Naive thymus-derived CD4-positive, alpha-beta T cell (primary cell): Measurements from ENCODE around the gene LPCAT1. TPM values are rescaled to one million over a fixed set of nuclear protein-coding genes. Genes with fewer than 3 reads are reported as not detected.

Experiments used
- ATAC-seq: fragments of 150-1000 bp; cut with Tn5 transposase; 2 replicates; pipeline ENCODE4 v1.10.0; 2021; ENCODE audit warnings: mild to moderate bottlenecking, moderate library complexity
- CTCF ChIA-PET: fragments of 350-600 bp; sonication (Branson Sonifier 250); formaldehyde crosslinking; loops from one replicate; lab custom pipeline; 2021; ENCODE audit warnings: antibody characterized with exemption; lab: Charles Lee
- POLR2A ChIA-PET: fragments of 350-600 bp; sonication (Branson Sonifier 250); formaldehyde crosslinking; loops from one replicate; lab custom pipeline; 2021; ENCODE audit warnings: antibody characterized with exemption, inconsistent platforms; lab: Charles Lee
- DNase-seq, 9 donors: peaks; one replicate each; pipeline versions ENCODE4 v3.0.0 to v3.0.0-alpha.2; 2020 to 2022; ENCODE audit warnings: mixed read lengths in 1 of 9
- H3K27ac ChIP-seq: one replicate; pipeline ENCODE4 v1.7.0; 2013; ENCODE audit warnings: mild to moderate bottlenecking, low read depth, low read length, moderate library complexity
- H3K27me3 ChIP-seq, 2 donors: one replicate each; pipeline ENCODE4 v1.7.0; 2013; ENCODE audit warnings: low read length in 2 of 2, mild to moderate bottlenecking in 2 of 2, moderate library complexity in 2 of 2; ENCODE audit not compliant: control insufficient read depth in 2 of 2, insufficient read depth in 2 of 2
- H3K36me3 ChIP-seq, 3 experiments: 1 replicate in 2 of 3; 2 replicates in 1 of 3; pipeline ENCODE4 v1.7.0; 2013; ENCODE audit warnings: low read length in 3 of 3, mild to moderate bottlenecking in 3 of 3, moderate library complexity in 1 of 3; ENCODE audit not compliant: insufficient read depth in 3 of 3, control insufficient read depth in 2 of 3
- H3K4me1 ChIP-seq, 2 donors: one replicate each; pipeline ENCODE4 v1.7.0; 2013; ENCODE audit warnings: low read length in 2 of 2, mild to moderate bottlenecking in 2 of 2, moderate library complexity in 1 of 2; ENCODE audit not compliant: control insufficient read depth in 2 of 2, insufficient read depth in 2 of 2
- H3K4me3 ChIP-seq: 2 replicates; pipeline ENCODE4 v1.7.0; 2013; ENCODE audit warnings: mild to moderate bottlenecking, low read length
- H3K9me3 ChIP-seq, 3 experiments: 1 replicate in 2 of 3; 2 replicates in 1 of 3; pipeline ENCODE4 v1.7.0; 2013; ENCODE audit warnings: low read length in 3 of 3; ENCODE audit not compliant: control insufficient read depth in 2 of 3
- H3K27ac Mint-ChIP-seq, 9 donors: one replicate each; pipeline ENCODE4 v1.8.0; 2020 to 2022; ENCODE audit warnings: mixed read lengths in 9 of 9, mild to moderate bottlenecking in 8 of 9, moderate library complexity in 5 of 9, inconsistent platforms in 2 of 9
- H3K27me3 Mint-ChIP-seq, 5 donors: one replicate each; pipeline ENCODE4 v1.8.0; 2021 to 2022; ENCODE audit warnings: mixed read lengths in 5 of 5, mild to moderate bottlenecking in 1 of 5
- H3K36me3 Mint-ChIP-seq, 5 donors: one replicate each; pipeline ENCODE4 v1.8.0; 2020 to 2022; ENCODE audit warnings: mixed read lengths in 5 of 5, mild to moderate bottlenecking in 3 of 5, inconsistent platforms in 1 of 5
- H3K4me1 Mint-ChIP-seq, 7 donors: one replicate each; pipeline ENCODE4 v1.8.0; 2020 to 2022; ENCODE audit warnings: mixed read lengths in 7 of 7, mild to moderate bottlenecking in 3 of 7, inconsistent platforms in 1 of 7
- H3K4me3 Mint-ChIP-seq, 10 donors: one replicate each; pipeline ENCODE4 v1.8.0; 2020 to 2022; ENCODE audit warnings: mild to moderate bottlenecking in 10 of 10, mixed read lengths in 10 of 10, moderate library complexity in 6 of 10, inconsistent platforms in 2 of 10
- H3K9me3 Mint-ChIP-seq, 11 donors: one replicate each; pipeline ENCODE4 v1.8.0; 2020 to 2022; ENCODE audit warnings: mixed read lengths in 11 of 11, mild to moderate bottlenecking in 4 of 11, inconsistent platforms in 1 of 11, moderate library complexity in 1 of 11
- intact Hi-C, 2 donors: fragments of 100-400 bp; cut with micrococcal nuclease; formaldehyde crosslinking; loops; one replicate each; pipeline ENCODE4 v1.15.1; 2023
- polyA plus RNA-seq, 2 donors: library from polyadenylated mRNA; unstranded; fragments of 300-500 nt; fragmentation: Illumina TruSeq; gene quantifications; one replicate each; pipeline ENCODE4 v1.2.3, GENCODE V29; 2021
- total RNA-seq, 6 experiments: library from RNA in 5 of 6; stranded (reverse) in 5 of 6; gene quantifications; 1 replicate in 5 of 6; 2 replicates in 1 of 6; pipeline ENCODE4 v1.2.3 and lab custom pipeline; 2021 to 2026

LPCAT1 gene
- total and polyA plus RNA-seq, 7 experiments from 2014 or later = 9.9 to 89.4 (median 40.9) TPM

GRCh38 chr5:1437876-1438559 lies 85.7 kb downstream of the LPCAT1 start:
- peaks cover 0 to 13% (median 4%) of the 10 kb centered on the region in 5 donors for H3K36me3 Mint-ChIP-seq
- Histone ChIP-seq H3K27ac (no peak overlapping the region), H3K36me3 (no peaks in the 10 kb centered on the region), H3K4me1 (no peaks in the 10 kb centered on the region), H3K27me3 (no peaks in the 10 kb centered on the region), H3K9me3 (peaks cover 0 to 10% (median 0%) of the 10 kb centered on the region in 3 experiments), H3K4me3 (no peak overlapping the region)
- ChIA-PET POLR2A (interaction anchor here (0.8 kb wide), 1 partner anchor 13 kb away, joined by 3 read pairs; no protein-coding TSS in a partner anchor), CTCF (interaction anchor here (0.6 kb wide), 1 partner anchor 25 kb away, joined by 3 read pairs; no protein-coding TSS in a partner anchor)
- peaks cover 4 to 53% (median 32%) of the 10 kb centered on the region in 5 donors for H3K27me3 Mint-ChIP-seq
- DNase-seq (peak in 1 of 9 donors; percentile 1), ATAC-seq (no peak)
- peak overlapping the region in 1 of 9 donors; percentile 48 for H3K27ac Mint-ChIP-seq
- H3K4me1 Mint-ChIP-seq = no peaks in the 10 kb centered on the region
- peaks cover 6 to 17% (median 12%) of the 10 kb centered on the region in 11 donors for H3K9me3 Mint-ChIP-seq
- no peak overlapping the region for H3K4me3 Mint-ChIP-seq
- intact Hi-C loops = no loop called here

- POLR2A ChIA-PET = interaction anchor here (0.8 kb wide), 1 partner anchor 13 kb away, joined by 3 read pairs; no protein-coding TSS in a partner anchor
- Mint-ChIP-seq H3K9me3 (peaks cover 6 to 18% (median 12%) of the 10 kb centered on the region in 11 donors), H3K4me1 (no peaks in the 10 kb centered on the region), H3K27ac (peak overlapping the region in 1 of 9 donors; percentile 48), H3K27me3 (peaks cover 0 to 46% (median 27%) of the 10 kb centered on the region in 5 donors), H3K36me3 (peaks cover 0 to 13% (median 4%) of the 10 kb centered on the region in 5 donors), H3K4me3 (no peak overlapping the region)
- no peaks in the 10 kb centered on the region for H3K4me1 ChIP-seq
- H3K27ac ChIP-seq = no peak overlapping the region
- no peak overlapping the region for H3K4me3 ChIP-seq
- no peaks in the 10 kb centered on the region for H3K27me3 ChIP-seq
- intact Hi-C loops = no loop called here
- peak in 1 of 9 donors; percentile 1 for DNase-seq
- CTCF ChIA-PET = interaction anchor here (0.6 kb wide), 1 partner anchor 24 kb away, joined by 3 read pairs; no protein-coding TSS in a partner anchor
- no peak for ATAC-seq
- H3K36me3 ChIP-seq = no peaks in the 10 kb centered on the region
- peaks cover 0 to 10% (median 0%) of the 10 kb centered on the region in 3 experiments for H3K9me3 ChIP-seq
Observed at GRCh38 chr5:1437226-1437829, 86.4 kb downstream of the LPCAT1 start.

GRCh38 chr5:1436681-1437080 lies 87.1 kb downstream of the LPCAT1 start:
- no peaks in the 10 kb centered on the region for H3K27me3 ChIP-seq

GRCh38 chr5:1436036-1436435 lies 87.7 kb downstream of the LPCAT1 start:
- peaks cover 6 to 18% (median 10%) of the 10 kb centered on the region in 11 donors for H3K9me3 Mint-ChIP-seq
- peaks cover 0 to 34% (median 20%) of the 10 kb centered on the region in 5 donors for H3K27me3 Mint-ChIP-seq

More at GRCh38 chr5:1436681-1437080, 87.1 kb downstream of the LPCAT1 start:
- Histone ChIP-seq H3K36me3 (no peaks in the 10 kb centered on the region), H3K4me1 (no peaks in the 10 kb centered on the region), H3K4me3 (no peak overlapping the region), H3K9me3 (peaks cover 0 to 10% (median 0%) of the 10 kb centered on the region in 3 experiments), H3K27ac (no peak overlapping the region)
- no peak overlapping the region for H3K27ac Mint-ChIP-seq
- ChIA-PET POLR2A (no interaction called here), CTCF (no interaction called here)
- DNase-seq (peak in 1 of 9 donors; percentile 2), ATAC-seq (no peak)
- peaks cover 6 to 18% (median 11%) of the 10 kb centered on the region in 11 donors for H3K9me3 Mint-ChIP-seq
- H3K4me1 Mint-ChIP-seq = no peaks in the 10 kb centered on the region
- H3K27me3 Mint-ChIP-seq = peaks cover 0 to 39% (median 23%) of the 10 kb centered on the region in 5 donors
- no peak overlapping the region for H3K4me3 Mint-ChIP-seq
- intact Hi-C loops = no loop called here
- H3K36me3 Mint-ChIP-seq = peaks cover 0 to 13% (median 4%) of the 10 kb centered on the region in 5 donors

GRCh38 chr5:1435369-1435768 lies 88.4 kb downstream of the LPCAT1 start:
- no peaks in the 10 kb centered on the region for H3K36me3 ChIP-seq
- H3K27ac ChIP-seq = no peak overlapping the region
- no peak overlapping the region for H3K4me3 ChIP-seq
- H3K36me3 Mint-ChIP-seq = peaks cover 0 to 13% (median 4%) of the 10 kb centered on the region in 5 donors
- no peaks in the 10 kb centered on the region for H3K4me1 Mint-ChIP-seq
- intact Hi-C loops = no loop called here
- ChIA-PET CTCF (no interaction called here), POLR2A (no interaction called here)
- DNase-seq (peak in 2 of 9 donors; percentile 1 to 4), ATAC-seq (no peak)
- H3K27ac Mint-ChIP-seq = no peak overlapping the region
- peaks cover 0 to 27% (median 20%) of the 10 kb centered on the region in 5 donors for H3K27me3 Mint-ChIP-seq
- H3K27me3 ChIP-seq = no peaks in the 10 kb centered on the region
- H3K9me3 ChIP-seq = peaks cover 0 to under 1% (median 0%) of the 10 kb centered on the region in 3 experiments
- H3K4me3 Mint-ChIP-seq = no peak overlapping the region
- H3K9me3 Mint-ChIP-seq = peaks cover 6 to 17% (median 7%) of the 10 kb centered on the region in 11 donors
- no peaks in the 10 kb centered on the region for H3K4me1 ChIP-seq

More at GRCh38 chr5:1436036-1436435, 87.7 kb downstream of the LPCAT1 start:
- POLR2A ChIA-PET = no interaction called here
- Histone ChIP-seq H3K4me1 (no peaks in the 10 kb centered on the region), H3K4me3 (no peak overlapping the region), H3K27ac (no peak overlapping the region), H3K27me3 (no peaks in the 10 kb centered on the region), H3K9me3 (peaks cover 0 to 7% (median 0%) of the 10 kb centered on the region in 3 experiments), H3K36me3 (no peaks in the 10 kb centered on the region)
- CTCF ChIA-PET = no interaction called here
- DNase-seq (no peak), ATAC-seq (no peak)
- Mint-ChIP-seq H3K4me1 (no peaks in the 10 kb centered on the region), H3K27ac (no peak overlapping the region), H3K4me3 (no peak overlapping the region), H3K36me3 (peaks cover 0 to 13% (median 4%) of the 10 kb centered on the region in 5 donors)
- intact Hi-C loops = no loop called here

GRCh38 chr5:1432296-1432695 lies 91.5 kb downstream of the LPCAT1 start:
- Histone ChIP-seq H3K36me3 (no peaks in the 10 kb centered on the region), H3K27ac (no peak overlapping the region), H3K4me1 (no peaks in the 10 kb centered on the region), H3K4me3 (no peak overlapping the region), H3K27me3 (no peaks in the 10 kb centered on the region), H3K9me3 (peaks cover 5 to 25% (median 5%) of the 10 kb centered on the region in 3 experiments)
- intact Hi-C loops = no loop called here
- peaks cover 0 to 20% (median 7%) of the 10 kb centered on the region in 5 donors for H3K36me3 Mint-ChIP-seq
- H3K27ac Mint-ChIP-seq = no peak overlapping the region
- ChIA-PET CTCF (no interaction called here), POLR2A (no interaction called here)
- H3K4me1 Mint-ChIP-seq = no peaks in the 10 kb centered on the region
- H3K4me3 Mint-ChIP-seq = no peak overlapping the region
- peaks cover 0 to 11% (median 8%) of the 10 kb centered on the region in 5 donors for H3K27me3 Mint-ChIP-seq
- ATAC-seq (no peak), DNase-seq (no peak)
- H3K9me3 Mint-ChIP-seq = peaks cover 6 to 36% (median 26%) of the 10 kb centered on the region in 11 donors
